ENCODE measurements around the gene RBM6. TPM values are rescaled to one million over a fixed set of nuclear protein-coding genes. Genes with fewer than 3 reads are reported as not detected.
"Not testable (repeated sequence)": the region's sequence is repeated elsewhere in the genome, so short reads cannot be mapped to it uniquely, and the experiment has no call there.

The RBM6 gene
- total RNA-seq, 1 experiment from 2014 or later = 69.6 TPM

GRCh38 chr3:50050361-50050760, 110.4 kb downstream of the RBM6 start:
- CTCF ChIA-PET = no interaction called here
- no peak for TF ChIP-seq CTCF (IDR thresholded peaks at IDR 0.05; ENCODE audit: unreplicated experiment)
- BruUV-seq (replicated peaks) = no TSS peak
- DNase-seq = no peak
- Mint-ChIP-seq H3K4me3 (ENCODE audit: low read depth, unreplicated experiment) (no peak overlapping the region), H3K27me3 (ENCODE audit: unreplicated experiment) (no peaks in the 10 kb centered on the region), H3K4me1 (ENCODE audit: low read depth, unreplicated experiment) (peaks cover 9% of the 10 kb centered on the region), H3K36me3 (ENCODE audit: insufficient read depth, unreplicated experiment) (peaks cover 22% of the 10 kb centered on the region), H3K27ac (ENCODE audit: unreplicated experiment) (peak overlapping the region; percentile 6), H3K9me3 (ENCODE audit: low read depth, unreplicated experiment) (no peaks in the 10 kb centered on the region)
- intact Hi-C loops (cut with micrococcal nuclease; ENCODE audit: unreplicated experiment) = no loop called here

- H3K36me3 Mint-ChIP-seq (ENCODE audit: insufficient read depth, unreplicated experiment) = peaks cover 28% of the 10 kb centered on the region
- no peak for DNase-seq
- H3K9me3 Mint-ChIP-seq (ENCODE audit: low read depth, unreplicated experiment) = no peaks in the 10 kb centered on the region
- H3K4me1 Mint-ChIP-seq (ENCODE audit: low read depth, unreplicated experiment) = no peaks in the 10 kb centered on the region
- no peaks in the 10 kb centered on the region for H3K27me3 Mint-ChIP-seq (ENCODE audit: unreplicated experiment)
- CTCF ChIA-PET = no interaction called here
- no peak overlapping the region for H3K27ac Mint-ChIP-seq (ENCODE audit: unreplicated experiment)
- TSS peak; percentile 62 for BruUV-seq (replicated peaks)
- TF ChIP-seq CTCF (IDR thresholded peaks at IDR 0.05; ENCODE audit: unreplicated experiment) = no peak
- H3K4me3 Mint-ChIP-seq (ENCODE audit: low read depth, unreplicated experiment) = no peak overlapping the region
- intact Hi-C loops (cut with micrococcal nuclease; ENCODE audit: unreplicated experiment) = no loop called here
Measured at GRCh38 chr3:50057756-50058155, 117.8 kb downstream of the RBM6 start.

GRCh38 chr3:50068134-50068533, 128.2 kb downstream of the RBM6 start:
- DNase-seq = no peak
- CTCF ChIA-PET = no interaction called here
- no peaks in the 10 kb centered on the region for H3K27me3 Mint-ChIP-seq (ENCODE audit: unreplicated experiment)
- H3K36me3 Mint-ChIP-seq (ENCODE audit: insufficient read depth, unreplicated experiment) = peaks cover 19% of the 10 kb centered on the region
- no TSS peak for BruUV-seq (replicated peaks)
- no peaks in the 10 kb centered on the region for H3K4me1 Mint-ChIP-seq (ENCODE audit: low read depth, unreplicated experiment)
- H3K9me3 Mint-ChIP-seq (ENCODE audit: low read depth, unreplicated experiment) = no peaks in the 10 kb centered on the region
- TF ChIP-seq CTCF (IDR thresholded peaks at IDR 0.05; ENCODE audit: unreplicated experiment) = no peak
- intact Hi-C loops (cut with micrococcal nuclease; ENCODE audit: unreplicated experiment) = no loop called here
- H3K27ac Mint-ChIP-seq (ENCODE audit: unreplicated experiment) = no peak overlapping the region
- H3K4me3 Mint-ChIP-seq (ENCODE audit: low read depth, unreplicated experiment) = no peak overlapping the region

- DNase-seq = no peak
- H3K27me3 Mint-ChIP-seq (ENCODE audit: unreplicated experiment) = no peaks in the 10 kb centered on the region
- no peak for TF ChIP-seq CTCF (IDR thresholded peaks at IDR 0.05; ENCODE audit: unreplicated experiment)
- BruUV-seq (replicated peaks) = no TSS peak
- intact Hi-C loops (cut with micrococcal nuclease; ENCODE audit: unreplicated experiment) = no loop called here
- CTCF ChIA-PET = no interaction called here
- H3K36me3 Mint-ChIP-seq (ENCODE audit: insufficient read depth, unreplicated experiment) = peaks cover 26% of the 10 kb centered on the region
- no peak overlapping the region for H3K27ac Mint-ChIP-seq (ENCODE audit: unreplicated experiment)
- no peaks in the 10 kb centered on the region for H3K9me3 Mint-ChIP-seq (ENCODE audit: low read depth, unreplicated experiment)
- H3K4me3 Mint-ChIP-seq (ENCODE audit: low read depth, unreplicated experiment) = no peak overlapping the region
- no peaks in the 10 kb centered on the region for H3K4me1 Mint-ChIP-seq (ENCODE audit: low read depth, unreplicated experiment)
Measured at GRCh38 chr3:50078091-50078490, 138.1 kb downstream of the RBM6 start.

- no peak for TF ChIP-seq CTCF (IDR thresholded peaks at IDR 0.05; ENCODE audit: unreplicated experiment)
- intact Hi-C loops (cut with micrococcal nuclease; ENCODE audit: unreplicated experiment) = no loop called here
- Mint-ChIP-seq H3K27me3 (ENCODE audit: unreplicated experiment) (no peaks in the 10 kb centered on the region), H3K36me3 (ENCODE audit: insufficient read depth, unreplicated experiment) (peaks cover 22% of the 10 kb centered on the region), H3K27ac (ENCODE audit: unreplicated experiment) (no peak overlapping the region), H3K4me1 (ENCODE audit: low read depth, unreplicated experiment) (no peaks in the 10 kb centered on the region), H3K9me3 (ENCODE audit: low read depth, unreplicated experiment) (no peaks in the 10 kb centered on the region), H3K4me3 (ENCODE audit: low read depth, unreplicated experiment) (no peak overlapping the region)
- BruUV-seq (replicated peaks) = no TSS peak
- CTCF ChIA-PET = no interaction called here
- no peak for DNase-seq
Measured at GRCh38 chr3:50078622-50079021, 138.7 kb downstream of the RBM6 start.

- BruUV-seq (replicated peaks); H3K27ac Mint-ChIP-seq (ENCODE audit: unreplicated experiment); H3K9me3 Mint-ChIP-seq (ENCODE audit: low read depth, unreplicated experiment); H3K4me1 Mint-ChIP-seq (ENCODE audit: low read depth, unreplicated experiment); H3K27me3 Mint-ChIP-seq (ENCODE audit: unreplicated experiment); CTCF ChIA-PET; DNase-seq; H3K4me3 Mint-ChIP-seq (ENCODE audit: low read depth, unreplicated experiment); intact Hi-C loops (cut with micrococcal nuclease; ENCODE audit: unreplicated experiment): not testable (repeated sequence)
- peaks cover 16% of the 10 kb centered on the region for H3K36me3 Mint-ChIP-seq (ENCODE audit: insufficient read depth, unreplicated experiment)
Measured at GRCh38 chr3:50084951-50085350, 145.0 kb downstream of the RBM6 start.
